H1 (cell line): ENCODE results near the gene C17orf113. TPM values are rescaled to one million over a fixed set of nuclear protein-coding genes. Genes with fewer than 3 reads are reported as not detected.

Experiments
- CTCF ChIA-PET: fragments of 300-600 bp; sonication (Branson Sonifier 250); formaldehyde crosslinking; loops from one replicate; lab custom pipeline; 2021; ENCODE audit not compliant: partially characterized antibody; lab: Charles Lee
- POLR2A ChIA-PET: fragments of 300-600 bp; sonication (Branson Sonifier 250); formaldehyde crosslinking; loops from one replicate; lab custom pipeline; 2021; ENCODE audit warnings: inconsistent platforms; ENCODE audit not compliant: partially characterized antibody; lab: Charles Lee
- DNase-seq, 2 experiments: peaks; one replicate each; pipeline versions ENCODE4 v3.0.0 to v3.0.0-alpha.2; 2010 to 2022; ENCODE audit warnings: low spot score in 2 of 2, low read depth in 1 of 2, mixed read lengths in 1 of 2
- FAIRE-seq: peaks from 2 replicates; lab custom pipeline; 2011; peaks lifted over from hg19 to GRCh38; lab: Jason Lieb, UNC
- H2AFZ ChIP-seq: 2 replicates; pipeline ENCODE4 v1.8.1; 2012; ENCODE audit warnings: low read length, inconsistent platforms
- H2AK5ac ChIP-seq: 2 replicates; pipeline ENCODE4 v1.6.1; 2013; ENCODE audit warnings: low read depth, low read length
- H2BK120ac ChIP-seq: replicated peaks from 2 replicates; pipeline ENCODE3; 2013; ENCODE audit warnings: low read depth, low read length, inconsistent platforms
- H2BK12ac ChIP-seq: 2 replicates; pipeline ENCODE4 v1.6.1; 2013; ENCODE audit warnings: low read depth, low read length
- H2BK15ac ChIP-seq: 2 replicates; pipeline ENCODE4 v1.6.1; 2013; ENCODE audit warnings: low read length
- H2BK20ac ChIP-seq: 2 replicates; pipeline ENCODE4 v1.6.1; 2013; ENCODE audit warnings: low read length
- H2BK5ac ChIP-seq: 2 replicates; pipeline ENCODE4 v1.6.1; 2013; ENCODE audit warnings: low read depth, low read length
- H3K14ac ChIP-seq: 2 replicates; pipeline ENCODE4 v1.6.1; 2013; ENCODE audit warnings: inconsistent platforms; ENCODE audit not compliant: insufficient read length
- H3K18ac ChIP-seq: 2 replicates; pipeline ENCODE4 v1.6.1; 2013; ENCODE audit warnings: low read length; ENCODE audit errors: extremely low read depth
- H3K23ac ChIP-seq: 2 replicates; pipeline ENCODE4 v1.6.1; 2013; ENCODE audit warnings: inconsistent platforms; ENCODE audit not compliant: insufficient read length
- H3K23me2 ChIP-seq: 2 replicates; pipeline ENCODE4 v1.6.1; 2013; ENCODE audit warnings: low read depth, low read length
- H3K27ac ChIP-seq: 2 replicates; pipeline ENCODE4 v1.6.1; 2011; ENCODE audit warnings: low read depth, low read length, inconsistent platforms
- H3K27me3 ChIP-seq, 4 experiments: replicated peaks in 1 of 4; 1 replicate in 1 of 4; 2 replicates in 3 of 4; pipeline versions ENCODE4 v1.6.1 to v1.8.1; 2011 to 2013; ENCODE audit warnings: low read length in 3 of 4, mild to moderate bottlenecking in 3 of 4, inconsistent platforms in 2 of 4, mixed read lengths in 2 of 4, moderate library complexity in 1 of 4; ENCODE audit not compliant: control insufficient read depth in 3 of 4, insufficient read depth in 3 of 4; ENCODE audit errors: extremely low read depth in 1 of 4
- H3K36me3 ChIP-seq, 4 experiments: 2 replicates each; pipeline versions ENCODE4 v1.6.1 to v1.8.1; 2011 to 2013; ENCODE audit warnings: mild to moderate bottlenecking in 4 of 4, low read length in 3 of 4, moderate library complexity in 2 of 4, control low read depth in 1 of 4, inconsistent platforms in 1 of 4; ENCODE audit not compliant: insufficient read depth in 4 of 4, control insufficient read depth in 2 of 4
- H3K4ac ChIP-seq: replicated peaks from 2 replicates; pipeline ENCODE3; 2013; ENCODE audit warnings: low read length, low read depth, mixed read lengths, inconsistent platforms; ENCODE audit not compliant: insufficient read length
- H3K4me1 ChIP-seq, 4 experiments: replicated peaks in 1 of 4; 1 replicate in 1 of 4; 2 replicates in 3 of 4; pipeline versions ENCODE4 v1.6.1 to v1.8.1; 2011 to 2013; ENCODE audit warnings: low read length in 3 of 4, inconsistent platforms in 2 of 4, mixed read lengths in 1 of 4; ENCODE audit not compliant: insufficient read depth in 4 of 4, control insufficient read depth in 3 of 4
- H3K4me2 ChIP-seq, 2 experiments: 2 replicates each; pipeline versions ENCODE4 v1.6.1 to v1.8.1; 2011 to 2013; ENCODE audit warnings: low read depth in 2 of 2, low read length in 2 of 2, control low read depth in 1 of 2, inconsistent platforms in 1 of 2, mild to moderate bottlenecking in 1 of 2; ENCODE audit not compliant: insufficient read depth in 1 of 2
- H3K4me3 ChIP-seq, 4 experiments: fragments of 200-600, 300-600 bp in 1 of 4; sonication (generic), shearing (Covaris generic), sonication (Bioruptor Twin) in 1 of 4; 2 replicates each; pipeline versions ENCODE4 v1.5.1 to v1.8.1; 2011 to 2016; ENCODE audit warnings: low read length in 4 of 4, low read depth in 3 of 4, control low read depth in 2 of 4, inconsistent platforms in 2 of 4, mild to moderate bottlenecking in 2 of 4, mixed read lengths in 1 of 4, moderate library complexity in 1 of 4; ENCODE audit not compliant: insufficient read depth in 2 of 4; ENCODE audit errors: extremely low read depth in 1 of 4
- H3K56ac ChIP-seq: replicated peaks from 2 replicates; pipeline ENCODE3; 2013; ENCODE audit warnings: low read depth, mild to moderate bottlenecking, mixed read lengths, low read length, inconsistent platforms; ENCODE audit not compliant: insufficient read length
- H3K79me1 ChIP-seq: 2 replicates; pipeline ENCODE4 v1.6.1; 2013; ENCODE audit warnings: low read depth, low read length, control low read depth
- H3K79me2 ChIP-seq, 2 experiments: 2 replicates each; pipeline versions ENCODE4 v1.6.1 to v1.8.1; 2012 to 2013; ENCODE audit warnings: low read length in 2 of 2, mild to moderate bottlenecking in 2 of 2, inconsistent platforms in 1 of 2; ENCODE audit not compliant: insufficient read depth in 2 of 2, control insufficient read depth in 1 of 2
- H3K9ac ChIP-seq, 4 experiments: replicated peaks in 1 of 4; 1 replicate in 1 of 4; 2 replicates in 3 of 4; pipeline versions ENCODE4 v1.6.1 to v1.8.1; 2011 to 2013; ENCODE audit warnings: low read depth in 3 of 4, low read length in 3 of 4, control low read depth in 2 of 4, mild to moderate bottlenecking in 2 of 4, moderate library complexity in 2 of 4, inconsistent platforms in 1 of 4; ENCODE audit errors: extremely low read depth in 1 of 4
- H3K9me3 ChIP-seq, 2 experiments: 2 replicates each; pipeline versions ENCODE4 v1.6.1 to v1.8.1; 2012 to 2013; ENCODE audit warnings: mild to moderate bottlenecking in 2 of 2, moderate library complexity in 2 of 2, control low read depth in 1 of 2, inconsistent platforms in 1 of 2, low read depth in 1 of 2, low read length in 1 of 2, mixed read lengths in 1 of 2; ENCODE audit not compliant: insufficient read depth in 2 of 2
- H4K20me1 ChIP-seq, 2 experiments: replicated peaks in 1 of 2; 2 replicates each; pipeline versions ENCODE3 to v1.8.1; 2011 to 2013; ENCODE audit warnings: inconsistent platforms in 2 of 2, low read length in 2 of 2, mild to moderate bottlenecking in 1 of 2; ENCODE audit not compliant: insufficient read depth in 2 of 2, control insufficient read depth in 1 of 2
- H4K5ac ChIP-seq: 2 replicates; pipeline ENCODE4 v1.6.1; 2013; ENCODE audit warnings: low read length, low read depth, mixed read lengths, inconsistent platforms; ENCODE audit not compliant: insufficient read length
- H4K8ac ChIP-seq: 2 replicates; pipeline ENCODE4 v1.8.0; 2013; ENCODE audit warnings: mild to moderate bottlenecking, moderate library complexity, low read length, inconsistent platforms; ENCODE audit not compliant: insufficient read depth; ENCODE audit errors: extremely low read depth
- H4K91ac ChIP-seq: replicated peaks from 2 replicates; pipeline ENCODE3; 2013; ENCODE audit warnings: low read length, mixed read lengths, inconsistent platforms; ENCODE audit not compliant: insufficient read length
- BACH1 ChIP-seq: IDR thresholded peaks from 2 replicates; pipeline ENCODE4 v1.6.1; 2012; ENCODE audit warnings: low read length, improper control_type of control experiment
- CBX5 ChIP-seq: fragments of 300-800, 300-1000 bp; sonication (generic); IDR thresholded peaks from 2 replicates; pipeline ENCODE4 v1.7.1; 2016; ENCODE audit warnings: antibody characterized with exemption, low read length, low read depth
- CEBPB ChIP-seq: IDR thresholded peaks from 2 replicates; pipeline ENCODE4 v1.6.1; 2012; ENCODE audit warnings: low read depth, low read length
- CHD1 ChIP-seq: IDR thresholded peaks from 2 replicates; pipeline ENCODE4 v1.6.1; 2012; ENCODE audit warnings: low read depth, low read length, improper control_type of control experiment
- CREB1 ChIP-seq: IDR thresholded peaks from 2 replicates; pipeline ENCODE4 v1.6.1; 2012; ENCODE audit warnings: inconsistent platforms
- EGR1 ChIP-seq: IDR thresholded peaks from 2 replicates; pipeline ENCODE4 v1.6.1; 2011; ENCODE audit warnings: low read depth, low read length, borderline replicate concordance
- JUND ChIP-seq: IDR thresholded peaks from 2 replicates; pipeline ENCODE4 v1.6.1; 2011; ENCODE audit warnings: mild to moderate bottlenecking, improper control_type of control experiment, low read length
- KDM5A ChIP-seq: fragments of 200-600 bp; IDR thresholded peaks from 2 replicates; pipeline ENCODE4 v1.7.1; 2012; ENCODE audit warnings: mild to moderate bottlenecking, low read length, inconsistent platforms, mixed read lengths
- SIN3A ChIP-seq, 2 experiments: IDR thresholded peaks in 1 of 2; conservative IDR thresholded peaks in 1 of 2; 2 replicates each; pipeline ENCODE4 v1.6.1; 2011 to 2012; ENCODE audit warnings: low read length in 2 of 2, improper control_type of control experiment in 1 of 2, low read depth in 1 of 2, mild to moderate bottlenecking in 1 of 2
- SRF ChIP-seq: IDR thresholded peaks from 2 replicates; pipeline ENCODE4 v1.6.1; 2011; ENCODE audit warnings: mild to moderate bottlenecking, low read depth, low read length, moderate library complexity
- SUZ12 ChIP-seq: fragments of 200-600 bp; sonication (generic); IDR thresholded peaks from 2 replicates; pipeline ENCODE4 v1.6.1; 2012; ENCODE audit warnings: mild to moderate bottlenecking, inconsistent platforms, low read length, moderate library complexity, mixed read lengths
- TAF7 ChIP-seq: optimal IDR thresholded peaks from 2 replicates; pipeline ENCODE3; 2011; ENCODE audit warnings: low read depth, mild to moderate bottlenecking, inconsistent platforms, low read length, moderate library complexity, borderline replicate concordance
- TBP ChIP-seq: IDR thresholded peaks from 2 replicates; pipeline ENCODE4 v1.6.1; 2011; ENCODE audit warnings: low read depth, low read length, improper control_type of control experiment
- TEAD4 ChIP-seq: IDR thresholded peaks from 2 replicates; pipeline ENCODE4 v1.6.1; 2012; ENCODE audit warnings: low read depth, low read length, inconsistent platforms, mixed read lengths
- WGBS, 2 experiments: shearing (Covaris generic) in 1 of 2; methylation state at CpG; one replicate each; pipeline versions ENCODE4 v1.1.6 to v1.1.7; 2013 to 2015; ENCODE audit warnings: low lambda C conversion rate in 2 of 2, mixed read lengths in 2 of 2, inconsistent platforms in 1 of 2, low coverage in 1 of 2, missing lambda C conversion rate in 1 of 2; ENCODE audit not compliant: insufficient replicate concordance in 2 of 2, insufficient coverage in 1 of 2, insufficient read length in 1 of 2; ENCODE audit errors: extremely low coverage in 1 of 2, missing lambda C conversion rate in 1 of 2; 5-methylcytosine and 5-hydroxymethylcytosine counted together
- polyA plus RNA-seq, 7 experiments: library from polyadenylated mRNA; depleted of rRNA in 3 of 7; stranded (reverse) in 5 of 7; unstranded in 2 of 7; fragments of >200 nt in 5 of 7; fragments of 200-250 nt in 2 of 7; gene quantifications; 1 replicate in 5 of 7; 2 replicates in 1 of 7; 4 replicates in 1 of 7; pipeline versions ENCODE4 v1.2.1 to v1.2.3, GENCODE V29; 2011 to 2013; ENCODE audit warnings: missing spikeins in 2 of 7, mixed read lengths in 2 of 7
- total RNA-seq: library from RNA; stranded (reverse); fragmentation: NEBNext Ultra II Directional; extraction: Animal tissue kit (Norgen Biotek cat#: 25700); gene quantifications from 2 replicates; pipeline ENCODE4 v1.2.1, GENCODE V29; 2021

Gene C17orf113
- total and polyA plus RNA-seq, 2 of the 8 experiments (the other 6 are each of a cell fraction or from before 2014, with no cell fraction given) = 1.0 to 1.4 TPM

DNA sequence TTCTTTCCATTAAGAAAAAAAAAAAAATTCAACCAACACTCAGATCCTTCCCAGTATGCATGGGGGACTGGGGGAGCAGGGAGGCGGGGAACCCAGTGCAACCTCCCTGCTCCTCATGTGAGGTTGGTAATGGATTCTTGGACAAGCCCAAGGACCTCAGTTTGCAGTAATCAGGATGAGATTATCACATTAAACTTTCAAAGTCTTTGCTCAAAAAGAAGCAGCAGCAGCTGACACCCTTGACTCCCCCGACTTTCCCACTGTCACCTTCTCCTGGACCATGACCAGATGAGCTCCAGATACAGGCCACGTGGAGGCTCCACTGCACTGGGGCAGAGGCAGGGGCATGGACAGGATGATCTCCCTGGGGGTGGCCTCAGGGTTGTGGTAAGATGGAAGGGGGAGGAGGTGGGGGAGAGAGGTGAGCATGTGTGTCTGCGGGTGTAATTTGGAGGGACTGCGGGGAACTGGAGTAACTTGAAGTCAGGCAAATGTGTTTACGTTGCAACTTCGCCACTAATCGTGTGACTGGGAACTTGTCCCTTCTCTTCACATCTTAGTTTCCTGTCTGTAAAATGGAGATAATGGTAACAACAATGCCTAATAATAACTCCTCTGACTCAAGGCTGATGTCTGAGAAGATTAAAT is 28.1 kb upstream of the C17orf113 start:
- Histone ChIP-seq H3K4me1 (peaks cover 0 to 4% (median 3%) of the 10 kb centered on the region in 4 experiments; a peak in 3 of 7 replicates), H3K4ac (no peak overlapping the region)
- POLR2A ChIA-PET = interaction anchor here (0.7 to 1.0 kb wide), 2 partner anchors 14 to 116 kb away, joined by 3 read pairs; partner anchors contain the start of gene GHDC
- TF ChIP-seq CBX5 = no peak
- TF ChIP-seq JUND = no peak
- TF ChIP-seq CREB1 = no peak
- TF ChIP-seq TBP = no peak
- no peak for TF ChIP-seq SIN3A (conservative IDR thresholded peaks at IDR 0.05 in 1 of 2, IDR thresholded peaks at IDR 0.05 in 1 of 2; ENCODE audit: low read depth in 1 of 2, low read length in 2 of 2)
- no peak for TF ChIP-seq SRF
- TF ChIP-seq KDM5A = no peak
- no peak for TF ChIP-seq BACH1
- no peak for TF ChIP-seq TEAD4
- no peak for TF ChIP-seq SUZ12
- no peak for TF ChIP-seq CEBPB
- no peak for TF ChIP-seq TAF7
- TF ChIP-seq CHD1 = no peak
- no peak for TF ChIP-seq EGR1

More for the DNA sequence above, 28.1 kb upstream of the C17orf113 start:
- CTCF ChIA-PET = interaction anchor here (0.6 to 2.9 kb wide), 3 partner anchors 12 to 43 kb away, joined by 3 to 32 read pairs (median 3); no protein-coding TSS in a partner anchor
- H2AFZ ChIP-seq = no peak overlapping the region
- H4K20me1 ChIP-seq = no peaks in the 10 kb centered on the region
- H3K23me2 ChIP-seq = no peaks in the 10 kb centered on the region
- H2BK20ac ChIP-seq = no peak overlapping the region
- no peaks in the 10 kb centered on the region for H3K79me2 ChIP-seq
- no peak overlapping the region for H3K4me3 ChIP-seq
- H2BK5ac ChIP-seq = no peak overlapping the region
- no peak overlapping the region for H3K4me2 ChIP-seq
- no peak overlapping the region for H4K91ac ChIP-seq
- H3K27ac ChIP-seq = no peak overlapping the region
- H2BK15ac ChIP-seq = no peak overlapping the region
- no peak overlapping the region for H3K56ac ChIP-seq
- no peak overlapping the region for H3K23ac ChIP-seq
- H2BK12ac ChIP-seq = peak overlapping the region; percentile 43; the same call in 1 of the 2 replicates
- H3K27me3 ChIP-seq = no peaks in the 10 kb centered on the region
- WGBS, 2 experiments = 90% methylated on average over 8 of the region's 8 CpGs; no CpG with 5 or more reads in 1 of the 2 experiments
- no peaks in the 10 kb centered on the region for H3K79me1 ChIP-seq
- FAIRE-seq = no peak
- DNase-seq = no peak
- H4K5ac ChIP-seq = no peak overlapping the region
- no peak overlapping the region for H2BK120ac ChIP-seq
- H3K18ac ChIP-seq = no peak overlapping the region
- no peak overlapping the region for H2AK5ac ChIP-seq
- no peak overlapping the region for H3K14ac ChIP-seq
- H3K36me3 ChIP-seq = no peaks in the 10 kb centered on the region
- peak overlapping the region; percentile 62; the same call in 1 of the 2 replicates for H4K8ac ChIP-seq
- H3K9me3 ChIP-seq = no peaks in the 10 kb centered on the region
- no peak overlapping the region for H3K9ac ChIP-seq
